Measurements from ENCODE around the gene NCSTN.

Gene NCSTN

DNA sequence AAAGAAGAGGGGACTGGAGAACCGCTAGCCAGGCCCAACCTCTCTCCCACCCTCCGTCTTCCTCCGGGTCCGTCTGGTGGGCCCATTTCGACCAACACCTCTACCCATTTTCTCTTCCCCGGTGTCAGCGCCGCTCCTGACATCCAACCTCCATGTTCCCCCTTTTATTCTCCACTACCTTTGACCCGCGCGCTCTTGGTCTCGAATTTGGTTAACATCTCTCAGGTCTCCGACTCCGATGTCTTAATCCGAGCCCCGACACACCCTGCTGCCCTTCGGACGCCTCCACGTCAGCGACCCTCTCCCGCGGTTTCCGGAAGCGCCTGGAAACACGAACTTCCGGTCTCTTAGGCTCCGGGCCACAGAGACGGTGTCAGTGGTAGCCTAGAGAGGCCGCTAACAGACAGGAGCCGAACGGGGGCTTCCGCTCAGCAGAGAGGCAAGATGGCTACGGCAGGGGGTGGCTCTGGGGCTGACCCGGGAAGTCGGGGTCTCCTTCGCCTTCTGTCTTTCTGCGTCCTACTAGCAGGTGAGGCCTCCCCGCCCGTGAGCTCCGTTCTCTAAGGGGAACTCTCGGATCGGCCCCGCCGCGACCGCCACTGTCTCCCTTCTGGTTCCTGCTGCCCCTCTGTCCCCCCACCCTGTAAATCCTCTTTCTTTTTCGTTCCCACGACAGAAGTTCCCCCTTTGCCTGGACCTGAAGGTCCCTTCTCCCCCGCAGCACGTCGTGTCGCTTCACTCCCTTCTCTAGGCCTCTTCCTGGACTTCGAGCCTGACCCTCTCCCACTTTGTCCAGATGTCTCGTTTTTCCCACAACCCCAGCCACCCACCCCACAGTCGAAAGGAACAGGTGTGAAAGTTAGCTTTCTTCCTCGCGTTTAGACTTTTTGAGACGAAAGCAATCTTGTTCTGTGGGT is at the start of gene NCSTN, which contains the start of gene COPA:
Gene NCSTN (plus strand): TSS at position 431 of the 917 bp plus-strand sequence. CDS start 14 bp downstream, at position 445.
Gene COPA (minus strand): TSS at position 298 of the 917 bp plus-strand sequence. CDS start 80 bp downstream, at position 218.
- H3K9me3 ChIP-seq (ENCODE audit: control insufficient read depth in 1 of 2, low read length in 2 of 2) = no peaks in the 10 kb centered on the region
- H3K27ac ChIP-seq (ENCODE audit: low read depth, low read length) = peak within 1 kb of the TSS; percentile 78
- peak within 1 kb of the TSS; percentile 97 to 98 for H3K9ac ChIP-seq (ENCODE audit: low read depth in 1 of 2, low read length in 2 of 2)
- no peaks in the 10 kb centered on the region for H3K27me3 ChIP-seq (ENCODE audit: control insufficient read depth in 1 of 2, insufficient read depth in 2 of 2, low read length in 2 of 2)
- peak within 1 kb of the TSS; percentile 94 to 99 for H3K4me3 ChIP-seq (ENCODE audit: low read depth in 1 of 2, low read length in 2 of 2)
- peaks cover 35 to 38% of the 10 kb centered on the region in 2 donors for H3K4me1 ChIP-seq (ENCODE audit: control insufficient read depth in 1 of 2, insufficient read depth in 2 of 2, low read length in 2 of 2)
- peaks cover 20 to 36% of the 10 kb centered on the region in 2 donors for H3K36me3 ChIP-seq (ENCODE audit: control insufficient read depth in 1 of 2, insufficient read depth in 2 of 2, low read length in 2 of 2)

DNA sequence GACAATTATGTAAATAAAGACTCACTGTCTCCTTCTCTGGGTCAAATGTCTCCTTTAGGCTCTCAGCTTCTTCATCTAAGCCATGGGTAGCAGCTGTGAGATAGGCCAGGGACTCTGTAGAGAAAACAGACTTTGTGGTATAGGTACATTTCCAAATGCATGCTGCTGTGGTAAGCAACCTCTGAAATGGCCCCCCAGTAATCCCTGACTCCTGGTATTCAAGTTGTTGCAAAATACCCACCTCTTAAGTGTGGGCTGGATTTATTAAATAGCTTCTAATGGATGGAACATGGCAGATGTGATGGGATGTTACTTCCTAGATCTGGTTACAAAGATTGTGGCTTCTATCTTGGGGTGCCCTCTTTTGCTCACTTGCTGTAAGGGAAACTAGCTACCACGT is 47.1 kb upstream of the NCSTN start:
- Histone ChIP-seq H3K9me3 (ENCODE audit: control insufficient read depth in 1 of 2, low read length in 2 of 2) (no peaks in the 10 kb centered on the region), H3K27ac (ENCODE audit: low read depth, low read length) (no peak overlapping the region), H3K9ac (ENCODE audit: low read depth in 1 of 2, low read length in 2 of 2) (no peak overlapping the region), H3K4me3 (ENCODE audit: low read depth in 1 of 2, low read length in 2 of 2) (no peak overlapping the region), H3K4me1 (ENCODE audit: control insufficient read depth in 1 of 2, insufficient read depth in 2 of 2, low read length in 2 of 2) (no peaks in the 10 kb centered on the region), H3K36me3 (ENCODE audit: control insufficient read depth in 1 of 2, insufficient read depth in 2 of 2, low read length in 2 of 2) (peaks cover 75 to 94% of the 10 kb centered on the region in 2 donors), H3K27me3 (ENCODE audit: control insufficient read depth in 1 of 2, insufficient read depth in 2 of 2, low read length in 2 of 2) (no peaks in the 10 kb centered on the region)

DNA sequence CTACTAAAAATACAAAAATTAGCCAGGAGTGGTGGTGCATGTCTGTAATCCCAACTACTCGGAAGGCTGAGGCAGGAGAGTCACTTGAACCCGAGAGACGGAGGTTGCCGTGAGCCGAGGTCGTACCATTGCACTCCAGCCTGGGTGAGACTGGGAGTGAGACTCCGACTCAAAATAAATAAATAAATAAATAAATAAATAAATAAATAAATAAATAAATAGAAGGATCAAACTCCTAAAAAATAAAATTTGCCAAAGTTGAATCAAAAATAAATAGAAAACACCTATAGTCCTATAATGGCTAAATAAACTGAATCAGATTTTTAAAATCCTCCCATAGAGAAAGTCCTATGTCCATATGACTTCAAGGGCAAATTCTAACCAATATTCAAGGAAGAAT is 43.0 kb upstream of the NCSTN start:
- Histone ChIP-seq H3K9me3 (ENCODE audit: control insufficient read depth in 1 of 2, low read length in 2 of 2) (no peaks in the 10 kb centered on the region), H3K9ac (ENCODE audit: low read depth in 1 of 2, low read length in 2 of 2) (no peak overlapping the region), H3K4me1 (ENCODE audit: control insufficient read depth in 1 of 2, insufficient read depth in 2 of 2, low read length in 2 of 2) (no peaks in the 10 kb centered on the region), H3K27ac (ENCODE audit: low read depth, low read length) (no peak overlapping the region), H3K4me3 (ENCODE audit: low read depth in 1 of 2, low read length in 2 of 2) (no peak overlapping the region), H3K36me3 (ENCODE audit: control insufficient read depth in 1 of 2, insufficient read depth in 2 of 2, low read length in 2 of 2) (peaks cover 40 to 85% of the 10 kb centered on the region in 2 donors), H3K27me3 (ENCODE audit: control insufficient read depth in 1 of 2, insufficient read depth in 2 of 2, low read length in 2 of 2) (no peaks in the 10 kb centered on the region)

DNA sequence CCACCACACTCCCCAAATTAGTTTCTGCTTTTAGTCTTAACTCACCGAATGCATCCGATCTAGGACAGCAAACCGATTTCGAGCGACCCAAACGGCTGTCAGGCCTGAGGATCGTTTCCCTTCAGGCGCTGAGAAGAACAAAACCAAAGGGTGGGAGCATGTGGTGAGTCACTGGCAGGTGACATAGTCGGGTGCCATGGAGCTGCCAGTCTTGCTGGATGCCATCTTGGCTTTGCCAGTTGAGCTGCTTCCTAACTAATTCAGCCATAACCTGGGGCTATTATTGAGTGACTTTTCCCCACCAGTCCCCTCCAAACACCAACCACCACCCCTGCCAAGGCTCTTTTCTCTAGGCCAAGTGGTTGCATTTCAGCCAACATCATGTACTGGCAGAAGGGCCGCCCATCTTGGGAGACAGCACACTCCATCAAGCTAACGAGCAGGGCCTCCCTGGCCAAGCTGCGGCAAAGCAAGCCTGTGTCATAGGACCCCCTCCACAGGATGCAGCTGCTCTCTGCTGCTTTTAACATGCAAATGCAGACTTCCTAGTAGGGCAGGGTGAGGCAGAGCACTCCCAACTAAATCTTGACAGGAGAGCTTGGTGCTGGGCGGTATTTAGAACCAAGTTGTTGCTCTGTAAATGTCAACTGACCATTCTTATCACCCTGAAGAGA is 35.9 kb upstream of the NCSTN start:
- no peaks in the 10 kb centered on the region for H3K4me1 ChIP-seq (ENCODE audit: control insufficient read depth in 1 of 2, insufficient read depth in 2 of 2, low read length in 2 of 2)
- peaks cover 46 to 92% of the 10 kb centered on the region in 2 donors for H3K36me3 ChIP-seq (ENCODE audit: control insufficient read depth in 1 of 2, insufficient read depth in 2 of 2, low read length in 2 of 2)
- H3K9me3 ChIP-seq (ENCODE audit: control insufficient read depth in 1 of 2, low read length in 2 of 2) = no peaks in the 10 kb centered on the region
- no peaks in the 10 kb centered on the region for H3K27me3 ChIP-seq (ENCODE audit: control insufficient read depth in 1 of 2, insufficient read depth in 2 of 2, low read length in 2 of 2)
- H3K4me3 ChIP-seq (ENCODE audit: low read depth in 1 of 2, low read length in 2 of 2) = no peak overlapping the region
- H3K27ac ChIP-seq (ENCODE audit: low read depth, low read length) = no peak overlapping the region
- no peak overlapping the region for H3K9ac ChIP-seq (ENCODE audit: low read depth in 1 of 2, low read length in 2 of 2)

DNA sequence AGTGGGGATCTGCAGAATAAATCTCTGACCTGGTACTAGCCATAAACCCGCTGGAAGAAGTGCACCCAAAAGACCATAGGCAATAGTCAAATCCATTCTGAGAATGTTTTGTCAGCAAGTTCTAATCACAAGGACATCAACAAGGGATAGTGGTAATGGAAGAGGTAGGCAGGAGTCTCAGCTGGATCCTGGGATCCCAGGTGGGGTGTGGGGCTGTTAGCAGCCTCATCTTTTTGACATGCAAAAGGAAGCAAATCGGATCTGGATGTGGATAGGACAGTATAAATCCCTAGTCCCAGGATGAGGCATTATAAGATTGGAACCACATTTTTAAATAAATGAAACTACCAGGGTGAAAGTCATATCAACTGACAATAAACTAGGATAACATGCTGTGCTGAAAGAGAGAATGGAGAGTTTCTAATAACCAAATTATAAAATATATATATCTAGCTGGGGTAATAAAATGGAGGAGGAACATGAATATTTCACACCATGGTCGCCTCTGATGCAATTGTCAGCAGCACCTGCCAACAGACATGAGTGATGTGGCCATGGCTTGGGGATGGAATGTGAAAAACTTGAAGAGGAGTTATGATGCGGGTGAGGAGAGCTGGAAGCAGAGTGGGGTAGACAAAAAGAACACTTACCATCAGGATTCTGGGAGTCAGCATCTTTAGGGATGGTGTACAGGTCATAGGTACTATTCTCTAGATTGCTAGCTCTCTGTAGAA is 34.6 kb upstream of the NCSTN start:
- no peaks in the 10 kb centered on the region for H3K4me1 ChIP-seq (ENCODE audit: control insufficient read depth in 1 of 2, insufficient read depth in 2 of 2, low read length in 2 of 2)
- no peaks in the 10 kb centered on the region for H3K27me3 ChIP-seq (ENCODE audit: control insufficient read depth in 1 of 2, insufficient read depth in 2 of 2, low read length in 2 of 2)
- no peak overlapping the region for H3K27ac ChIP-seq (ENCODE audit: low read depth, low read length)
- no peak overlapping the region for H3K9ac ChIP-seq (ENCODE audit: low read depth in 1 of 2, low read length in 2 of 2)
- H3K4me3 ChIP-seq (ENCODE audit: low read depth in 1 of 2, low read length in 2 of 2) = no peak overlapping the region
- peaks cover 55 to 92% of the 10 kb centered on the region in 2 donors for H3K36me3 ChIP-seq (ENCODE audit: control insufficient read depth in 1 of 2, insufficient read depth in 2 of 2, low read length in 2 of 2)
- no peaks in the 10 kb centered on the region for H3K9me3 ChIP-seq (ENCODE audit: control insufficient read depth in 1 of 2, low read length in 2 of 2)

DNA sequence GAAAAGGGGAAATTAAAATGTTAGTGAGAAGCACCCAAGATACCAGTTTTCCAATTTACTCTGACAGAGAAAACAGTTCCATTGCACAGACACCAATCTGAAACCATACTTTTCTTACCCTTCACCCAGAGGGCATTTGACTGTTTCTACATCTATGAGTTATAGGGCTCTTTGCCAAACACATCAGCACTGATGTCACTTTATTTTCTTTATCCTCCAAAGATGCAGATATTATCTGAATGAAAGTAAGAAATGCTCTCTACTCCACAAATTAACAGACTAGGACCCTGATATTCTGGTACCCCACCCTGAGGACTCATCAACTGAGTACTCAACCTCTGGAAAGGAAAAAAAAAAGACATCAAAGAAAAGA is 34.0 kb upstream of the NCSTN start:
- Histone ChIP-seq H3K27me3 (ENCODE audit: control insufficient read depth in 1 of 2, insufficient read depth in 2 of 2, low read length in 2 of 2) (no peaks in the 10 kb centered on the region), H3K27ac (ENCODE audit: low read depth, low read length) (no peak overlapping the region), H3K4me3 (ENCODE audit: low read depth in 1 of 2, low read length in 2 of 2) (no peak overlapping the region), H3K4me1 (ENCODE audit: control insufficient read depth in 1 of 2, insufficient read depth in 2 of 2, low read length in 2 of 2) (no peaks in the 10 kb centered on the region), H3K9ac (ENCODE audit: low read depth in 1 of 2, low read length in 2 of 2) (no peak overlapping the region), H3K36me3 (ENCODE audit: control insufficient read depth in 1 of 2, insufficient read depth in 2 of 2, low read length in 2 of 2) (peaks cover 59 to 92% of the 10 kb centered on the region in 2 donors), H3K9me3 (ENCODE audit: control insufficient read depth in 1 of 2, low read length in 2 of 2) (no peaks in the 10 kb centered on the region)

DNA sequence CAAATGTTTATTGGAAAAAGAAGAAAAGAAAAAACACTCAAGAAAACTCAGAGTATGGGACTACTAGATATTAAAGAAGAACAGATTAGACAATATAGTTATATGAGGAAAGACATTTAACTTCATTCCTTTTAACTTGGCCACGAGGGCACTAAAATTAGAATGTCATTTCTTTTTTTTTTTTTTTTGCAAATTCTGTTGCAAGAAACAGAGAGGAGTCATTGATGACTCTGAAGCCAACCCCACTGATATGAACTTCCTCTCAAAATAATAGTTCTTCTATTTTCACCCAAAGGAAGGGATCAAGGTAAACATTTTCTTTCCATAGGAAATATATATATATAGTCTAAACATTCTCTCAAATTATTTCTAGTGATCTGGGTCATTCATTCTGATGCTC is 33.6 kb upstream of the NCSTN start:
- Histone ChIP-seq H3K9ac (ENCODE audit: low read depth in 1 of 2, low read length in 2 of 2) (no peak overlapping the region), H3K9me3 (ENCODE audit: control insufficient read depth in 1 of 2, low read length in 2 of 2) (no peaks in the 10 kb centered on the region), H3K4me1 (ENCODE audit: control insufficient read depth in 1 of 2, insufficient read depth in 2 of 2, low read length in 2 of 2) (no peaks in the 10 kb centered on the region), H3K36me3 (ENCODE audit: control insufficient read depth in 1 of 2, insufficient read depth in 2 of 2, low read length in 2 of 2) (peaks cover 63 to 92% of the 10 kb centered on the region in 2 donors), H3K4me3 (ENCODE audit: low read depth in 1 of 2, low read length in 2 of 2) (no peak overlapping the region), H3K27ac (ENCODE audit: low read depth, low read length) (no peak overlapping the region), H3K27me3 (ENCODE audit: control insufficient read depth in 1 of 2, insufficient read depth in 2 of 2, low read length in 2 of 2) (no peaks in the 10 kb centered on the region)

DNA sequence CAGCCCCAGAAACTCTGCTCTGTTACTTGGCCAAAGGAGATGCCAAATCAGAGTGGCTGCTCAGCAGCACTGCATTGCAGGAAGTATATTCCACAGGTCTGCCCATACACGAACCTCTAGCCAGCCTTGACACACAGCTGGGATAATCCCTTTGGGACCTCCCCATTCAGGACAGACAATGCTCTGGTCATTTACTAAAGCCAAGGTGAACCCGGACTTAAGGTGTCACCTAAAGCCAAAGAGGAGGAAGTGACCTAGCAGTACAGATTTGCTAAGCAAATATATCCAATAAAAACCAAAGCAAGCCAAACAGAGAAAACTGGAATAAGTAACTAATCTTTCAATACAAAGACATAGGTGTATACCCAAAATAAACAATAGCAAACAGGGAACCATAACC is 27.8 kb upstream of the NCSTN start:
- no peak overlapping the region for H3K9ac ChIP-seq (ENCODE audit: low read depth in 1 of 2, low read length in 2 of 2)
- peaks cover 43 to 75% of the 10 kb centered on the region in 2 donors for H3K36me3 ChIP-seq (ENCODE audit: control insufficient read depth in 1 of 2, insufficient read depth in 2 of 2, low read length in 2 of 2)

DNA sequence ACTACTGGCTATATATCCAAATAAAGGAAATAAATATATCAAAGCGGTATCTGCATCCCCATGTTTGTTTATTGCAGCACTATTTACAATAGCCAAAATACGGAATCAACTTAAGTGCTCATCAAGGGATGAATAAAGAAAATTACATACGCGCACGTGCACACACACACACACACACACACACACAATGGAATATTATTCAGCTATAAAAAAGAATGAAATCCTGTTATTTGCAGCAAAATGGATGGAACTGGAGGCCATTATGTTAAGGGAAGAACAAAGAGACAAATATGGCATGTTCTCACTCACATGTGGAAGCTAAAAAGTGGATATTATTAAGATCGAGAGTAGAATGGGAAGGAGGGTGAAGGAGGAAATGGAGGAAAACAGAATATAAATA is 20.4 kb upstream of the NCSTN start:
- H3K36me3 ChIP-seq (ENCODE audit: control insufficient read depth in 1 of 2, insufficient read depth in 2 of 2, low read length in 2 of 2) = peaks cover 25 to 72% of the 10 kb centered on the region in 2 donors
- no peaks in the 10 kb centered on the region for H3K9me3 ChIP-seq (ENCODE audit: control insufficient read depth in 1 of 2, low read length in 2 of 2)
- no peak overlapping the region for H3K4me3 ChIP-seq (ENCODE audit: low read depth in 1 of 2, low read length in 2 of 2)
- no peaks in the 10 kb centered on the region for H3K4me1 ChIP-seq (ENCODE audit: control insufficient read depth in 1 of 2, insufficient read depth in 2 of 2, low read length in 2 of 2)
- H3K27ac ChIP-seq (ENCODE audit: low read depth, low read length) = no peak overlapping the region
- no peaks in the 10 kb centered on the region for H3K27me3 ChIP-seq (ENCODE audit: control insufficient read depth in 1 of 2, insufficient read depth in 2 of 2, low read length in 2 of 2)
- no peak overlapping the region for H3K9ac ChIP-seq (ENCODE audit: low read depth in 1 of 2, low read length in 2 of 2)

More for the DNA sequence above, 27.8 kb upstream of the NCSTN start:
- H3K4me3 ChIP-seq (ENCODE audit: low read depth in 1 of 2, low read length in 2 of 2) = no peak overlapping the region
- H3K4me1 ChIP-seq (ENCODE audit: control insufficient read depth in 1 of 2, insufficient read depth in 2 of 2, low read length in 2 of 2) = no peaks in the 10 kb centered on the region
- no peak overlapping the region for H3K27ac ChIP-seq (ENCODE audit: low read depth, low read length)
- H3K9me3 ChIP-seq (ENCODE audit: control insufficient read depth in 1 of 2, low read length in 2 of 2) = no peaks in the 10 kb centered on the region
- no peaks in the 10 kb centered on the region for H3K27me3 ChIP-seq (ENCODE audit: control insufficient read depth in 1 of 2, insufficient read depth in 2 of 2, low read length in 2 of 2)
